B cell (primary cell): ENCODE results near the gene ARID1A. TPM values are rescaled to one million over a fixed set of nuclear protein-coding genes. Genes with fewer than 3 reads are reported as not detected.
A peak's percentile ranks its signal among the peaks of the same experiment; 100 is the strongest.

ENCODE experiments used
- ATAC-seq: fragments of 200-7000 bp; cut with Tn5 transposase; one replicate; pipeline ENCODE4 v1.10.0; 2021; ENCODE audit warnings: low read depth, mild to moderate bottlenecking, moderate number of reproducible peaks, moderate library complexity
- CTCF ChIA-PET: fragments of 350-600 bp; sonication (Branson Sonifier 250); formaldehyde crosslinking; loops from one replicate; lab custom pipeline; 2021; ENCODE audit warnings: antibody characterized with exemption, inconsistent platforms; lab: Charles Lee
- POLR2A ChIA-PET: fragments of 350-600 bp; sonication (Branson Sonifier 250); formaldehyde crosslinking; loops from one replicate; lab custom pipeline; 2021; ENCODE audit warnings: antibody characterized with exemption; lab: Charles Lee
- DNase-seq: peaks from one replicate; pipeline ENCODE4 v3.0.0; 2013
- H2AFZ ChIP-seq: 2 replicates; pipeline ENCODE4 v1.6.1; 2012; ENCODE audit warnings: mild to moderate bottlenecking, low read depth, low read length; ENCODE audit not compliant: insufficient read depth, poor library complexity, severe bottlenecking
- H3K27ac ChIP-seq, 2 donors: 1 replicate in 1 of 2; 2 replicates in 1 of 2; pipeline ENCODE4 v1.5.1; 2012 to 2013; ENCODE audit warnings: low read length in 2 of 2, mild to moderate bottlenecking in 2 of 2, moderate library complexity in 1 of 2
- H3K27me3 ChIP-seq, 4 experiments: fragments of 200-600 bp in 1 of 4; sonication (generic) in 1 of 4; replicated peaks in 1 of 4; 1 replicate in 2 of 4; 2 replicates in 2 of 4; pipeline versions ENCODE4 v1.6.1 to v1.7.0; 2013 to 2016; ENCODE audit warnings: low read length in 3 of 4, mild to moderate bottlenecking in 2 of 4, mixed read lengths in 1 of 4, moderate library complexity in 1 of 4; ENCODE audit not compliant: insufficient read depth in 4 of 4, control insufficient read depth in 3 of 4; ENCODE audit errors: control extremely low read depth in 1 of 4
- H3K36me3 ChIP-seq, 2 experiments: replicated peaks in 1 of 2; 1 replicate in 1 of 2; 2 replicates in 1 of 2; pipeline versions ENCODE4 v1.6.1 to v1.7.1; 2013; ENCODE audit warnings: low read length in 1 of 2; ENCODE audit not compliant: insufficient read depth in 2 of 2, control insufficient read depth in 1 of 2; ENCODE audit errors: control extremely low read depth in 1 of 2, extremely low read depth in 1 of 2
- H3K4me1 ChIP-seq, 2 donors: fragments of 200-600 bp in 1 of 2; sonication (generic) in 1 of 2; 1 replicate in 1 of 2; 2 replicates in 1 of 2; pipeline versions ENCODE4 v1.5.1 to v1.6.1; 2013 to 2017; ENCODE audit warnings: low read length in 2 of 2; ENCODE audit not compliant: control insufficient read depth in 2 of 2, insufficient read depth in 2 of 2
- H3K4me2 ChIP-seq: replicated peaks from 2 replicates; pipeline ENCODE3; 2012; ENCODE audit warnings: mild to moderate bottlenecking, low read depth, low read length; ENCODE audit not compliant: poor library complexity, severe bottlenecking
- H3K4me3 ChIP-seq, 5 experiments: fragments of 200-600 bp in 1 of 5; sonication (generic) in 1 of 5; 1 replicate in 3 of 5; 2 replicates in 2 of 5; pipeline versions ENCODE4 v1.5.1 to v1.7.0; 2011 to 2016; ENCODE audit warnings: low read length in 4 of 5, mild to moderate bottlenecking in 4 of 5, low read depth in 2 of 5, control low read depth in 1 of 5, moderate library complexity in 1 of 5; ENCODE audit not compliant: insufficient read depth in 1 of 5; ENCODE audit errors: control extremely low read depth in 1 of 5, extremely low read depth in 1 of 5
- H3K79me2 ChIP-seq: fragments of 200-600 bp; sonication (generic); one replicate; pipeline ENCODE4 v1.6.0; 2016; ENCODE audit warnings: low read length; ENCODE audit not compliant: control insufficient read depth, insufficient read depth
- H3K9ac ChIP-seq: fragments of 200-600 bp; sonication (generic); 2 replicates; pipeline ENCODE4 v1.6.1; 2017; ENCODE audit warnings: mild to moderate bottlenecking, low read length, moderate library complexity
- H3K9me3 ChIP-seq, 3 donors: one replicate each; pipeline versions ENCODE4 v1.6.1 to v1.7.1; 2013; ENCODE audit warnings: low read length in 2 of 3; ENCODE audit not compliant: control insufficient read depth in 2 of 3, insufficient read depth in 1 of 3; ENCODE audit errors: control extremely low read depth in 1 of 3
- H4K20me1 ChIP-seq: 2 replicates; pipeline ENCODE4 v1.6.0; 2012; ENCODE audit warnings: mild to moderate bottlenecking, low read length; ENCODE audit not compliant: insufficient read depth, control insufficient read depth, poor library complexity, severe bottlenecking
- H3K27ac Mint-ChIP-seq: one replicate; pipeline ENCODE4 v1.8.0; 2021; ENCODE audit warnings: mixed read lengths
- H3K27me3 Mint-ChIP-seq: one replicate; pipeline ENCODE4 v1.8.0; 2021; ENCODE audit warnings: mixed read lengths
- H3K4me1 Mint-ChIP-seq: one replicate; pipeline ENCODE4 v1.8.0; 2021; ENCODE audit warnings: mixed read lengths
- H3K4me3 Mint-ChIP-seq: one replicate; pipeline ENCODE4 v1.8.0; 2021; ENCODE audit warnings: mixed read lengths
- H3K9me3 Mint-ChIP-seq: one replicate; pipeline ENCODE4 v1.8.0; 2022; ENCODE audit warnings: mixed read lengths; ENCODE audit not compliant: insufficient read depth
- CTCF ChIP-seq: fragments of 200-600 bp; IDR thresholded peaks from one replicate; pipeline ENCODE4 v1.8.0; 2022; ENCODE audit warnings: antibody characterized with exemption, mild to moderate bottlenecking
- EZH2 ChIP-seq: IDR thresholded peaks from 2 replicates; pipeline ENCODE4 v1.6.1; 2012; ENCODE audit warnings: borderline replicate concordance, low read depth, mild to moderate bottlenecking, moderate library complexity, low read length; ENCODE audit not compliant: insufficient read depth, poor library complexity, severe bottlenecking
- WGBS: methylation state at CpG from one replicate; pipeline ENCODE4 v1.1.5; 2013; ENCODE audit warnings: missing lambda C conversion rate; ENCODE audit not compliant: insufficient coverage; 5-methylcytosine and 5-hydroxymethylcytosine counted together
- intact Hi-C: fragments of 100-400 bp; cut with micrococcal nuclease; formaldehyde crosslinking; loops from one replicate; pipeline ENCODE4 v1.10.0; 2022
- polyA plus RNA-seq: library from polyadenylated mRNA; depleted of rRNA; stranded (reverse); fragments of >200 nt; gene quantifications from 2 replicates; pipeline ENCODE4 v1.2.3, GENCODE V29; 2012
- total RNA-seq, 2 donors: library from RNA; stranded (reverse); fragments of 120-200 nt in 1 of 2; gene quantifications; 1 replicate in 1 of 2; 2 replicates in 1 of 2; pipeline versions ENCODE4 v1.2.3 to v1.2.4, GENCODE V29; 2013 to 2022

The ARID1A gene
- total and polyA plus RNA-seq, 2 donors (not counting 1 experiment from before 2014, with no cell fraction given): 80.7 to 150 TPM

GRCh38 chr1:26826261-26827105 is 130.7 kb downstream of the ARID1A start, which contains the start of gene ZDHHC18:
Gene ZDHHC18, plus strand, starts transcription at chr1:26826688. Its CDS starts 117 bp downstream, at chr1:26826805.
- peak within 1 kb of the TSS; percentile 93 for H3K4me3 Mint-ChIP-seq
- peaks cover 22% of the 10 kb centered on the region for H3K79me2 ChIP-seq
- H3K4me1 ChIP-seq: peaks cover 32 to 52% of the 10 kb centered on the region in 2 donors
- peak within 1 kb of the TSS; percentile 48 to 89 (median 66) for H3K4me3 ChIP-seq
- peaks cover 0 to 5% of the 10 kb centered on the region in 2 experiments for H3K36me3 ChIP-seq
- peaks cover 0 to 16% (median 4%) of the 10 kb centered on the region in 4 experiments for H3K27me3 ChIP-seq
- ChIA-PET POLR2A (interaction anchor here (0.5 kb wide), 1 partner anchor 43 kb away, joined by 3 read pairs; no protein-coding TSS in a partner anchor), CTCF (interaction anchor here (0.6 to 8.2 kb wide), 5 partner anchors 10 to 327 kb away, joined by 3 to 153 read pairs (median 4); no protein-coding TSS in a partner anchor)
- H3K4me1 Mint-ChIP-seq: peaks cover 49% of the 10 kb centered on the region
- ATAC-seq (peak; percentile 92), DNase-seq (peak; percentile 82)
- H3K27ac ChIP-seq: peak within 1 kb of the TSS; percentile 22 to 64
- H3K27me3 Mint-ChIP-seq: peaks cover 7% of the 10 kb centered on the region
- H3K9ac ChIP-seq: peak within 1 kb of the TSS; percentile 76
- intact Hi-C loops: no loop called here
- peak within 1 kb of the TSS; percentile 99 for H3K4me2 ChIP-seq
- no peak for TF ChIP-seq EZH2
- peak; percentile 48 for TF ChIP-seq CTCF
- H3K9me3 Mint-ChIP-seq: no peaks in the 10 kb centered on the region
- H4K20me1 ChIP-seq: peaks cover 14% of the 10 kb centered on the region
- H3K9me3 ChIP-seq: no peaks in the 10 kb centered on the region
- WGBS: under 1% methylated on average over 107 of the region's 107 CpGs
- H3K27ac Mint-ChIP-seq: peak within 1 kb of the TSS; percentile 88
- peak within 1 kb of the TSS; percentile 93 for H2AFZ ChIP-seq
